Hematopoietic multipotent progenitor cell treated with erythropoietin and hydrocortisone succinate and interleukin-3 and kit ligand, for 15 days (in vitro differentiated cells): ENCODE data around the gene RAB3D.
"Not testable (repeated sequence)": the region's sequence is repeated elsewhere in the genome, so short reads cannot be mapped to it uniquely, and the experiment has no call there.

Experiments used
- DNase-seq: peaks from one replicate; pipeline ENCODE4 v3.0.0-alpha.2; 2015; ENCODE audit warnings: low spot score

Gene RAB3D

DNA sequence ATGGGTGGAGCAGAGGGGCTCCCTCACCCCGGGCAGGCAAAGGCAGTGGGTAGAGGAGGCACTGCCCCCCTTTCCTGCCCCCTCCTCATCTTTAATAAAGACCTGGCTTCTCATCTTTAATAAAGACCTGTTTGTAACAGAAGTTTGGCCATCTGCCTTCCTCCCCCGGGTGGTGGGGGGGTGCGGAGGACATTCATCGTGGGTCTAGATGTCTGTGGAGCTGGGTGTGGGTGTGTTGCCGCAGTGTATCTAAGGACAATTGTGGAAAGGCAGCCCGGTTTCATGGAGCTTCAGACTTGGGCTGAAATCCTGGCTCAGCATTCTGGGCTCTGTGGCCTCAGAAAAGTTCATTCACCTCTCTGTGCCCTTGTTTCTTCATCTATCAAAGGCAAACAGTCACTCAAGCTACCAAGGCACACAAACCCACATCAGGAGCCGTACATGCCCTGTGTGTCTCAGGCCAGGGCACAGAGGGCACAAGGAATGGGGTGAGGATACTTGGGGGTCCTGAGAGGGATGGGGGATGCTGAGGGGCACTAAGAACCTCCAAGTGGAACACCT is 26.2 kb upstream of the RAB3D start:
- DNase-seq, result no peak

DNA sequence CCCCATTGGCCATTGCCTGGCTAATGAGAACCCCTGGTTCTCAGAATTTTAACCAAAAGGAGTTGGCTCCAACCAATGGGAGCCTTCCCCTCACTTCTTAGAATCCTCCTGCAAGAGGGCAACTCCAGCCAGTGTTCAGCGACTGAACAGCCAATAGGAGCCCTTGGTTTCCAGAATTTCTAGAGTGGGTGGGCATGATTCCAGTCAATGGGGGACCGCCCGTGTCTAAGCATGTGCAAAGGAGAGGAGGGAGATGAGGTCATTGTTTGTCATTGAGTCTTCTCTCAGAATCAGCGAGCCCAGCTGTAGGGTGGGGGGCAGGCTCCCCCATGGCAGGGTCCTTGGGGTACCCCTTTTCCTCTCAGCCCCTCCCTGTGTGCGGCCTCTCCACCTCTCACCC is 25.5 kb upstream of the RAB3D start:
- DNase-seq, result no peak

DNA sequence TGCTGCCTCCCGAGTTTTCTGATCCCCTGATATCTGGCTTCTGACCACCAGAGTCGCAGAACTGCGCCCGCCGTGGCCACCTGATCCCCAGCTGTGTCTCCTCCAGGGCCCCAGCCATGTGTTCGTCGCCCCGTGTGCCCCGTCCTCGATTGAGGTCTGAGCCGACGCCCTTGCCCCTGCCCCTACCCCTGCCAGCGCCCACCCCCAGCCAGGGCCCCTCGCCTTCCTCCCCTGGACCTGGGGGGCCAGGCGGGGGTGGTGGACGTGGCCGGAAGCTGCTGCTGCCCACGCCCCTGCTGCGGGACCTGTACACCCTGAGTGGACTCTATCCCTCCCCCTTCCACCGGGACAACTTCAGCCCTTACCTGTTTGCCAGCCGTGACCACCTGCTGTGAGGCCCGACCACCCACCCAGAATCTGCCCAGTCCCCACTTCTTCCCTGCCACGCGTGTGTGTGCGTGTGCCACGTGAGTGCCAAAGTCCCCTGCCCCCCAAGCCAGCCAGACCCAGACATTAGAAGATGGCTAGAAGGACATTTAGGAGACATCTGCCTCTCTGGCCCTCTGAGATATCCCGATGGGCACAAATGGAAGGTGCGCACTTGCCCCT is 24.9 kb upstream of the RAB3D start:
- DNase-seq, result no peak

DNA sequence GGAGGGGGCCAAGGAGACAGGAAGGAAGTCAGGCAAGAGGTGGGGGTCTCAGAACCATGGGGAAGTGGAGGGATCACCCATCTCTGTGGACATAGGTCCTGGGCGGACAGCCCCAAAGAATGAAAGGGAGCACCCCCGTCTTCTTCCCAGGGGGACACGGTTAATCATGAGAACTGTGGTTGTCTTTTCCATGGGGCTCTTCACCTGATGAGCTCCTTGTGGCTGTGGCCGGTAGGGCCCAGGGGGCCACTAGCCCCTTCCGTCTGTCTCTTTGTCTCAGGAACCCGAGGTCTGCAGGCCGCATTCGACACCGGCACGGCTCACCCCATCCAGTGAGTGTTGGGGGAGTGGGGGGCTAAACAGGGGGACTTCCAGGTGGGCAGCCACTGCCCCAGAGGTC is 24.4 kb upstream of the RAB3D start:
- DNase-seq, result no peak

DNA sequence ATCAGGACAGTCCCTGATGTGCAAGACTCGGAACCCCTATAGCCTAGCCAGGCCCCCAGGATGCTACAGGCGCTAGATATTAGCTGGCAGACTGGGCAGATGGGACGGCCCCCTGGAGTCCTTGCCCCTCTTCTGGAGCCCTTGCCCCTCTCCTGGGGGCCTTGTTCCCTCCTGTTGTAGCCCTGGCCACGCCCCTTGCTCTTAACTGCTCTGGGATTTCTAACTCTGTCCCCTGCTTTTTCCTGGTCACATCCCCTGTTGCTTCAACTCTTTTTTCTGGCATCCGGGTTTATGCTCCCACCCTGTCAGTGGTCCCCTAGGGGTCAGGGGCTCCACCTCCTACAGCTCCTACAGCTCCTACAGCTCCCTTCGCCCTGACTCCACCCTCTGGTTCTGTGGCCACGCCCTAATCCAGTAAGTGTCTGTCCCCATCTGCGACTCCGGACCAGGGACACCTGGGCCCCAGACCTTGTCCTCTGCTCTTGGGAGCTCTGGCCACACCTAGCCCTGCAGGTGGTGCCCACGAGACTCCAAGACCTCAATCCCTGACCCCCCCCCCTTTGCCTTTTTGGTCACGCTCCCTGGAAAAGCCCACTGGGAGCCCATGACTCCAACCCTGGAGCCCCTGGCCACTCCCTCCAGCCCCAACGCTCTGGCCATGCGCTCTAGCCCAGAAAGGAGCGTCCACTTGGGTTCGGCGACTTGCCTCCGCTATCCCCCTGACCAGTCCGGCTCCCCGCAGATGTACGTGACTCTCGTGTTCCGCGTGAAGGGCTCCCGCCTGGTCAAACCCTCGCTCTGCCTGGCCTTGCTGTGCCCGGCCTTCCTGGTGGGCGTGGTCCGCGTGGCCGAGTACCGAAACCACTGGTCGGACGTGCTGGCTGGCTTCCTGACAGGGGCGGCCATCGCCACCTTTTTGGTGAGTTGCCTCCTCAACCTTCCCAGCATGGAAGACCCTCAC is 22.6 kb upstream of the RAB3D start:
- no peak for DNase-seq

DNA sequence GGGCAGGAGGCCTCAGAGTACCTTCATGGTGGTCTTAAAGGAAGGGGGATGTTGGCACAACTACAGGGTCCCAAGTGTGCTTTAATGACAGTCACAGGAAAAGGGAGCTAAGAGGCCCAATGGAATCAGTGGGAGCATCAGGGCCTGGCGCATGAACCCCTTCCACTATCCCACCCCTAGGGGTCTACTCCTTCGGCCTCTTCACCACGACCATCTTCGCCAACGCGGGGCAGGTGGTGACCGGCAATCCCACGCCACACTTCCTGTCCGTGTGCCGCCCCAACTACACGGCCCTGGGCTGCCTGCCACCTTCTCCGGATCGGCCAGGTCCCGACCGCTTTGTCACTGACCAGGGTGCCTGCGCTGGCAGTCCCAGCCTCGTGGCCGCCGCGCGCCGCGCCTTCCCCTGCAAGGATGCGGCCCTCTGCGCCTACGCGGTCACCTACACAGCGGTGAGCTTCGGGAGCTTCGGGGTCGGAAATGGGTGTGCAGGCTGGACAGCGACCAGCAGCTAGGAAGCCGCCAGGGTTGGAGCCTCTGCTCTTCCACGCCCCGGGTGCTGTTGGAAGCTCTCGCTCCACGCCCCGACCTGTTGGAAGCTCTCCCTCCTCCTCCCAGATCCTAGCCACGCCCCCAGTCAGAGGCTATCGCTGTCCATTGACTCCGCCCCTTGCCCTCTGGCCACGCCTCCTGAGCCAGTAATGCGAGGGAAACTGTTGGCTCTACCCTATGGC is 21.7 kb upstream of the RAB3D start:
- peak; percentile 50 for DNase-seq

DNA sequence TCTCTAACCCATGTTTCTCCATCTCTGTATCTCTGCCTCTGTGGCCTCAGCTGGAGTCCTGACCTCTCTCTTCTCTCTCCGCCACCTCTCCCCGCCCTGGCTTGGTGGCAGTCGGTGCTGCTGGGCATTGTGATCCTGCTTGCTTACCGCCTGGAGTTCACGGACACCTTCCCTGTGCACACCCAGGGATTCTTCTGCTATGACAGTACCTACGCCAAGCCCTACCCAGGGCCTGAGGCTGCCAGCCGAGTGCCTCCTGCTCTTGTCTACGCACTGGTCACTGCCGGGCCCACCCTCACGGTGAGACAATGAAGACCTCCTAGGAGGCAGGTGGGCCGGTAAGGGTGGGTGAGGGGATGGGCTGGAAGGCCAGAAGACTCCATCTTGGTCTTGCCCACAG is 20.0 kb upstream of the RAB3D start:
- no peak for DNase-seq

DNA sequence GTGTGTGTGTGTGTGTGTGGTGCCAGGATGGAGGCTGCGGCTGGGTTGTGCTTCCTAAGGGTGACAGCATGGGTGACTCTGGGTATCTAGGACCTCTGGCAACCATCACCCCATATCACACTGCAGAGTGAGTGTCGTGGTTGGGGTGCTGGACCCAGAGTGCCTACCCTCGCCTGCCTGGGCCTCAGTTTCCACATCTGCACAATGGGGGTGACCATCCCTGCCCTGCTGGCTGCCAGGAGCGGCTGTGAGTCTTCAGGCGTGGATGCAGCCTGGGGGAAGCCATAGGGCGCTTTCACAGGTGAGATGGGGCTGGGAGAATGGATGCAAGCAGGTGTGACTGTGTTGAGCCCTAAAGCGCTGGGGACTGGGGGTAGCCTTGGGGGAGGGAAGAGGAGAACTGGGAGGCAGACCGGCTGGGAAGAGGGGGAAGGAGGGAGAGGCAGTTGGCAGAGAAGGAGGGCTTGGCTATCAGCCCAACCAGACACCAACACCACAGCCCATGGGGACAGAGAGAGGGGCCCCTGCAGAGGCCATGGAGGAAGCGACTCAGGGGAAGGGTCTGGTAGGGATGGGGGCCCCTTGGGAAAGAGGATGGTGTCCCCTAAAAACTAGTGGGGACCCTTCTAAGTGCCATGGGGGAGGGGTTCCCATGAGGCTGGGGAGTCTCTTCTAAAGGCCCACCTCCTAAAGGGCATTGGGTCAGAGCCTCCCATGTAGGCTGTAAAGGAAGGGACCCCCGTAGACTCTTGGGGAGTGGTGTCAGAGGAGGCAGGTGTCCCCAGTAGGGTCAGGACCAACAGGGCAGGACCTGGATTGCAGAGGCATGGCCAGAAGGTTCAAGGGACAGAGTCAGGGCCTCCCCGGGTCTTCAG is 17.5 kb upstream of the RAB3D start:
- no peak for DNase-seq

DNA sequence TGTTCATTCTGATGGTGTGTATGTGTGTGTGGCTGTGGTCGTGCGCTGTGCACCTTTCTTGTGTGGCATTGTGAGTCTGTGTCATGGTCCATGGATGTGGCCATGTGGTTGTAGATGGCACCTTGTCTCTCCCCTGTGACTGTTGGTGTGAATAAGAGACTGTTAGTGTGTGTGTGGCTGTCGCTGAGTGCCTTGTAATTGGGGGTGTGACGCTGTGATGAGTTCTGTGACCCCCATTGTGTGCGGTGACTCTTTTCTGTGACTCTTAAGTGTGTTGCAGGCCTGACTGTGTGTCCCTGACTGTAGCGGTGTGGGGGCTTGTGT is 16.6 kb upstream of the RAB3D start:
- DNase-seq, result no peak

DNA sequence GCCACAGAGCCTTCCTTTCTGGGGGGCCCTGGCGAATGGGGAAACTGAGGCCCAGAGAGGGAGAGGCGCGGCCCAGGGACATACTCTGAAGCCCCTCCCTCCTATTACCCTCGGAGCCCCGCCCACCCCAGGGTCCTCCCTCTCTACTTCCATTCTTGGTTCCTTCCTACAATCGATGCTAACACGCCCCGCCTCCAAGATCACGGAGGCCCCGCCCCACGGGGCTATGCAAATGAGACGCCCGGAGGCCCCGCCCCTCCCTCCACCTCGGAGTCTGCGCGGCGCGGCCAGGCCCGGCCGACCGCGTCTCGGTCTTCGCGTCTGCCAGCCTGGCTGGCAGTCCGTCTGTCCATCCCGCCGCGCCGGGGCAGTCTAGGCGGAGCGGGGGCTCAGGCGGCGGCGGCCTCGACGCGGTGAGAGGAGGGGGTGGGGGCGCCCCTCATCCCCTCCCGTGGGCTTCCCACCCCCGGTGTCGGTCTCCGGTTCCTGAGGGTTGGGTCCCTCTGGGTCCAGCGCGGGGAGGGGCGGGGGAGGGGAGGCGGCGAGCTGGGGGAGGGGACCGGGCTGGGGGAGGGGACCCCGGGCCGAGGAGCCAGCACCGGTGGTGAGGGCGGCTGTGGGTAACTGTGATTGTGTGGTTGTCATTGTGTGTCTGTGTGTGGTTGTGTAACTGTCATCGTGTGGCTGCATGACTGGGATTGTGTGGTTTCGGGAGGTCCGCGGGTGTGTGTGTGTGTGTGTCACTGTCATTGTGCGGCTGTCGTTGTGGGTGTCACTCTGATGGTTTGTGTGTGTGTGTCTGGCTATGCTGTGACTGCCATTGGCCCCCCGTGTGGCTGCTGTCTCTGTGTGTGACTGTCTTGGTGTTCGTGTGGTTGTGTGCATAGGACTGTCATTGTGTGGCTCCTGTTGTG is 16.0 kb upstream of the RAB3D start, which contains the start of gene PLPPR2:
Gene PLPPR2 (plus strand): TSS at position 273 of the 914 bp plus-strand sequence. CDS start 2,242 bp downstream, outside the sequence.
- peak; percentile 81 for DNase-seq

DNA sequence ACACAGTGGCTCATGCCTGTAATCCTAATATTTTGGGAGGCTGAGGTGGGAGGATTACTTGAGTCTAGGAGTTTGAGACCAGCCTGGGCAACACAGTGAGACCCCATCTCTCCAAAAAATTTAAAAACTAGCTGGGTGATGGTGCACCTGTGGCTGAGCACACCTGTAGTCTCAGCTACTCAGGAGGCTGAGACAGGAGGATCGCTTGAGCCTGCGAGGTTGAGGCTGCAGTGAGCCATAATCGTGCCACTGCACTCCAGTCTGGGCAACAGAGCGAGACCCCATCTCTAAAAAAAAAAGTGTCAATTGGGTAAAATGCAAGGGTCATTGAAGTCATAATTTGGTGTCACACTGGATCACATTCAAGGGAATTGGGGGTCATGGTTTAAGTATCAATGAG is 14.6 kb upstream of the RAB3D start:
- DNase-seq, result not testable (repeated sequence)

DNA sequence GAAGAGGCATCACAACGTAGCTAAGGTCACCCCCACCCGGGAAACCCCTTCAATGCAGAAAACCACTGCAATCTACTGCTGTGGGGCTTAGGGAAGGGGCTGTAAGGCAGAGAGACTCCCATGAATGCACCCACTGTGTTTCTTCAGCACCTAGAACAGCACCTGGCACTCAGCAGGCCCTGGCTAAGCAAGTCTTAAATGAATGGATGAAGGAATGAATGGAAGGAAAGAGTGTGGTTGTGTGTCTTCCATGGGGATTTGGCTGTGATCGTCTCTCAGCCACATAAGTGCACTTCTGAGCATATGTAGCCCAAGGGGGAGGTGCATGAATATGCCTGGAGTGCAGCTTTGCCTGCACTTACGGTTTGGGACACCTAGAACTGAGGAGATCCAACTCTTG is 9.7 kb upstream of the RAB3D start:
- no peak for DNase-seq

DNA sequence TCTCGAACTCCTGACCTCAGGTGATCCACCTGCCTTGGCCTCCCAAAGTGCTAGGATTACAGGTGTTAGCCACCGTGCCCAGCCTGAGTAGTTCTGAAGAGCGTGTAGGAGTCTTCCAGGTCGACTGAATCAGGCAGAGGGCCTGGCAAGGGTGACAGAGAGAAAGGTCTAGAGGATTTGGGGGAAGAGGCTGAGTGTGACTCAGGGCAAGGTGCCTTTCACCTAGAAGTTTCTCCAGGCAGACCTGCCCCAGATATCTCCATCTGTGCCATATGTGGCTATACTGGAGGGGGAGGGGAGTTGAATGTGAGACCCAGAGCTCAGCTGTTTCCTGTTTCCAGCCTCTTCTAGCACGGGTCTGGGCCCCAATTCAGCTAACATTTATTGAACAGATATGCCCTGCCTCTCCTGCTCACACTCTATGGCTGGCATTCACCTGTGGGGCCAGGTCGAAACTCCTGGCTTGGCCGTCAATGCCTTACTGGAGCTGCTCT is 8.1 kb upstream of the RAB3D start:
- no peak for DNase-seq

DNA sequence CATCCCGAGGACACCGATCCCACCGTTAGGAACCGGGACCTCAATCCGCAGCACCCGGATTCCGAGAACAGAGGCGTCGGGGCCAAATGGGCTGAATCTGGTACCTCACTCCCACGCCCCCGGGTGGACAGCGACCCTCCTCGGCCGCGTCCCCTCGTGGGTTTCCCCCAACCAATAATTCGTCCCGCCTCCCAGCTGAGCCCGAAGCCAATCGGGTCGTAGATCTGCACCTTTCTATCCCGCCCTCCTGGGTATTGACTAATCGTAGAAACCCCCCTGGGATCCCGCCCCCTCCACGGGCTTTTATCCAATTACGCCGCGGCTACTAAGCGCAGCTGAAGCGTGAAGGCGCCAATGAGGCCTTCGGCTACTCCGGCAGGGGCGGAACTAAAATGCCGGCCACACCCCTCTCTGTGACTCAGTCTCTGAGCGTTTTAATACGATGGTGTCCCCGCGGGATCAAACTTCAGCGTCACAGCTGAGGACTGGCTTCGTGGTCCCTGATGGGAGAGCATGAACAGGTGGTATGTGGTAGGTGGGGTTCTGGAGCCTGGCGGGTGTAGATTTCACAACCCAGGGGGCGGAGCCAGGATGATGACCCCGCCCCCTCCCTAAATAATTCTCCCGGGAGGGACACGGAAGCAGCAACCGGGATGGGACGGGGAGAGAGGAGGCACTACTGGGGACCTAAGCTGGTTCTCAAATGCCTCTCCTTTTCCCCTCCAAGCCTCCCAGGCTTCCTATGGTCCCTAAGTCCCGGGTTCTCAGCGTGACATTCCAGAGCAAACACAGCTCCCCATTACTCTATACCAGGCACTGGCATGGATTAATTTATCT is 6.9 kb upstream of the RAB3D start, which contains the start of the genes CCDC159 and TMEM205:
Gene CCDC159 (plus strand): TSS at position 416 of the 837 bp plus-strand sequence. CDS start 88 bp downstream, at position 504.
Gene TMEM205 (minus strand): TSS at position 165 of the 837 bp plus-strand sequence. CDS start 649 bp downstream, outside the sequence.
- DNase-seq, result peak; percentile 100

DNA sequence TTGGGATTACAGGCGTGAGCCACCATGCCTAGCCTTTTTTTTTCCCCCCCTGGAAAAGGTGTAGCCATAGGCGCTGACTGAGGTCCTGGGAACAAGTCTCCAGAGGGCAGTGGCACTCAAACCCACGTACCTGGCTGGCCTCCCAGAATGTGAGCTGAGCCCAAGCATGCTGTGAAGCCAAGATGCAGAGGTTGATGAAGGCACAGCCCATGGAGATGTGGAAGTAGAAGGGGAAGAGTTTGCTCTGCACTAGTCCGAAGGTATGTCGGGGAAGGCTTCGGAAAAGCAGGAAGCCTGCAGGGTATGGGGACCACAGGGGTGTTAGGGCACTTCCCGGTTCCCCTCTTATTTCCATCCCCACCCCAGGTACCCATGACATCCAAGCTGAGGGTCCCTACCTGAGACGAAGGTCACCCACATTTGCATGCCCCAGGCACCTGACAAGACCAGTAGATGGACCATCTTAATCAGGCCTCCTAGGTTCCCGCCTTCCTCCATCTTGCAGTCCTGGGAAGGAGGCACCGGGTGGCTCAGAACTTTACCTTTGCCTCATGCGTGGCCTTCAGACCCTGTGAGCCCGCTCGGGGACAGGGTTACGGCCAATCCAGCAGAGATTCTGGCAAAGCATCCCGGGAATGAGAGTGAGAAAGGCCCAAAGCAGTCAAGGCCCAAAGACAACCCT is 5.8 kb upstream of the RAB3D start:
- no peak for DNase-seq

DNA sequence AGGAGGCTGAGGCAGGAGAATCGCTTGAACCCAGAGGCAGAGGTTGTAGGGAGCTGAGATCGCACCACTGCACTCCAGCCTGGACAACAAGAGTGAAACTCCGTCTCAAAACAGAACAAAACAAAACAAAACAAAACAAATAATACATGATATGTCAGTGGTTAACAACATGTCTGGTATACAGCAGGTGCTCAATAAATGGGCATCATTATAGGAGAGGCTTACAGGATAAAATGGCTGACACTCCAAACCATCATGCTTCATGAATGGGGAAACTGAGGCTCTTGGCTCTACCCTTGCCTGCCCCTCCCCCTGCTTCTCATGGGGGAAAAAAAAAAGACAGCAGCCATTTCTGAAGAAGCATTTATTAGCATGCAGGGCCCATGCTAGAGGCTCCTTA is 3.0 kb upstream of the RAB3D start:
- no peak for DNase-seq

DNA sequence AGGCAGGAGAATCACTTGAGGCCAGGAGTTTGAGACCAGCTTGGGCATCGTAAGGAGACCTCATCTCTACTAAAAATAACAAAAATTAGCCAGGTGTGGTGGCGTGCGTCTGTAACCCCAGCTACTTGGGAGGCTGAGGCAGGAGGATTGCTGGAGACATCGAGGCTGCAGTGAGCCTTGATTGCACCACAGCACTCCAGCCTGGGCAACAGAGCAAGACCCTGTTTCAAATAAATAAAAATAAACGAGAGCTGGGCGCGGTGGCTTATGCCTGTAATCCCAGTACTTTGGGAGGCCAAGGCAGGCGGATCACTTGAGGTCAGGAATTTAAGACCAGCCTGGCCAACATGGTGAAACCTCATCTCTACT is 626 bp upstream of the RAB3D start:
- not testable (repeated sequence) for DNase-seq

DNA sequence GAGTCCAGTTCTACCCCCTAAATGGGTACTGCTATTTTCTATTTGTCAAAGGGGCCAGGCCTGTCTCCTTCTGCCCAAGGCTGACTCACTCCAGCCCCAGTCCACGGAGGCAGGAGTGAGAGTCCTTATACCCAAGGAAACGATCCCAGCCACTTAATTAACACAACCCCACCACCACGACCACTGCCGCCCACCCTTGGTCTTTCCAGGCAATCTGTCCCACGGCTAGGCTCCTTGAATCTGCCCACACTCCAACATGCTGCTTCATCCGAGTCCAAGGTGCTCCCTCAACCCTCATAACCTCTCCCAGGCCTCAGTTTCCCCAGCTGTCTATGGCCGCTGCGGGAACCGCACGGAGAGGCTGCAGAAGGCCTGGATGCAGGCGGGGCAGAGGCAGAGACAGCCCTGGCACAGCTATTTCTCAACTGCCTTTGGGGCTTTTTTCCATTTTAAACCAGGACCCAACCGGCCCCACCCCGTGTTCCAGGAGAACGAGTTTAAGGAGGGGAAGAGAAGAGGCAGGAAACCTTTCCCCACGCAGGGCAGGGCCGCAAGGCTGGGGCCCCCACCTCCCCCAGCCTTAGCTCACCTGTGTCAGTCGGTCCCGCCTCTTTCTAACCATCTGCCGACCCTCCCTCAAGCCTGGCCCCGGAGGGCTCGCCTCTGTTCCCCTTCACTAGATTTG is 746 bp downstream of the RAB3D start:
- no peak for DNase-seq
